ENCODE measurements around the gene LGALS12.
"Not testable (repeated sequence)": the region's sequence is repeated elsewhere in the genome, so short reads cannot be mapped to it uniquely, and the experiment has no call there.

Gene LGALS12

DNA sequence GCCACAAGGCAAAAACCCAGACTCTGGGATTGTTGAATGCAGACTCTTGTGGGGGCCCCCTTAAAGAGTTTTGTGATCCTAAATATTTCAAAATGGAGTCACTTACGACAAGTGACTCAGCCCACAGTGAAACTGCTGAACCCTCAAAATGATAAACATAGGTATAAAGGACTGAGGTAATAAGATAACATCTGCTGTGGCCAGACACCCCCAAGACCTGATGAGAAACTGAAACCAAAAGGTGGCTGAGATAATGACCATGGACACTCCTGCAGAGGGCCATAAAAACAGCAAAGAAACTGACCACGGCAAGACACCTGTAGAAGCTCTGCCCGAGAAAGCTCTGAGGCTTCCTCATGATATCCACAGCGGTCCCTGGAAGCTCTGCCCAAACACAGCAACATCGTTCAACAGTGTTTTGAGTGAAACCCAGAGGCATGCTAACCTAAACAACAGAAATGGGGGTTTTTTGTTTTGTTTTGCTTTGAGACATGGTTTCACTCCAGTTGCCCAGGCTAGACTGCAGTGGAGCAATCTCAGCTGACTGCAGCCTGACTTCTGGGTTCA is 29.1 kb downstream of the LGALS12 start:
- no peak for DNase-seq

DNA sequence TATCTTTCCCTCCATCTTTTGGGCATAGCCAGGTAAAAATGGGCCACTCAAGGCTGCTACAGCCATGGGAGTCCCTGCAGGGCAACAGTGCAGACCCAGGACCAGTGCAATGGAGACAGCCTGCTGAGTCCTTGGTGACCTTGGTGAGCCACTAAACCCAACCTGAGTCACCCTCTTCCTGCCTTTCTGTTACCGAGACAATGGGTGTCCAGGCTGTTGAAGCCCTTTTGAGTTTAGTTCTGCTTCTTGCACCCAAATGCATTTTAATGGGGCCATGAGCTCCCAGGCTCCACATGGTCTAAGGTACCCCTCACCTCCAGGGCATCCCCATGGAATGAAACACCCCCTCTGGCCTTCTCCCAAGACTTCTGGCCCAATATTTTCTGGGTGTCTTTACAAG is 29.9 kb downstream of the LGALS12 start:
- DNase-seq = no peak

DNA sequence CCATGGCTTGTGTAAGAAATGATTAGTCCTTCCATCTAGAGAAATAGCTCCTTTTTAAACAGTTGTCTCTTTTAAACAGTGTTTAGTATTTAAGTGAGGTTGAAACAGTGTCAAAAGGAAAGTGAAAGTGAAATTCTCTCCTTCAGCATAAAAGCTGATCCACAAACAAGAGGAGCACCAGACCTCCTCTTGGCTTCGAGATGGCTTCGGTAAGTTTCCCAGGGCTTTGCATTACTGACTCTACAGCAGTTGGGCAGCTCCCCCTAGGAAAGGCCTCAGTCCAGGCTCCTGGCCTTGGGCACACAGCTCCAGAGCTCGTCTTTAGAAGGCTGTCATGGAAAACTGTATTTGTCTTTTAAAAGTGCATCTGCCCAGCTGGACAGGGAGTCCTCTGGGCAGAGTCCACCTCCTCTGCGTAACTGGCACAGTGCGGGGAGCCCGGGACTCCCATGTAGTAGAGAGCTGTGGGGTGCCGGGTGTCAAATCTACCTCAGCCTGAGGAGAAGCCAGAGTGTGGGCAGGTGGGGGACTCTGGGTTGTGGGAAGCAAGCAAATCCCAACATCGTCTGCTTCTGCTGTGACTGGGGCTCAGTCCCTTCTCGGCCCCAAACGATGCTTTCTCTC is 30.9 kb downstream of the LGALS12 start, which contains the start of gene PLAAT4:
Gene PLAAT4 (plus strand): TSS at position 140 of the 624 bp plus-strand sequence. CDS start 61 bp downstream, at position 201.
- no peak for DNase-seq

DNA sequence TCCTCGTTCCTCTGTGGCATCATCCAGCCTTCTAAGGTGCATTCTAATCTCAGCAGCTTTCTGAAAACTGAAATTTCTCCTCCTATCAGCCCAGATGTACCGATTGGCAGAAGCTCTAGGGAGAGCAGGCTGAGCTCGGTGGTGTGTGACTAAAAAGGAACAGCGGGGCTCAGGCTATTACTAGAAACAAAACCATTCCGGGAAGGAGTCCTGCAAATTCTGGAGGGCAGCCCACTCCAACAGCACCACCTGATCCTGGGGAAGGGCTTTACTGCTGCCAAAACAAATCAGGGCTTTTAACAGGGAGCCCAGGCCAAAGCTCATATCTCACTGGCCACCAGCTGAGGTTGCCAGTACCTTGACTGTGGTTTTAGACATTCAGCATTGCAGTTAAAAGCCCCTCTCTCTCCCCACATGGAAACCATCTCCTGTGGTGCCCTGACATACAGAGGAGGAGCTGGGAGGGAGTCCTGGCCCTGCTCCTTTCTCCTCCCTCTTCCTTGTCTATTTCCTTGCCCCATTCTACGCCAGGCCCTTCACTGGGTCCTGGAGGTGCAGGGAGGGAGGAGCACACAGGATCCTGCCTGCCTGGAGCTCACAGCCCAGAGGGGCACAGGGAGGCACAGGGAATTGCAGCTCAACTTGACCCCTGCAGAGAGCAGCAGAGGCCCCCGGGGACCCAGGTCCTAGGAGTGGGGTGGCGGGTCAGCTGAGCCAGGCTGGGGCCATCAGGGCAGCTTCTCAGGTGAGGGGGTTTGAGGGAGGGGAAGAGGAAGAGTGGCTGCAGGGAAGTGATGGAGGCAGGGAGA is 31.6 kb downstream of the LGALS12 start:
- DNase-seq = no peak

DNA sequence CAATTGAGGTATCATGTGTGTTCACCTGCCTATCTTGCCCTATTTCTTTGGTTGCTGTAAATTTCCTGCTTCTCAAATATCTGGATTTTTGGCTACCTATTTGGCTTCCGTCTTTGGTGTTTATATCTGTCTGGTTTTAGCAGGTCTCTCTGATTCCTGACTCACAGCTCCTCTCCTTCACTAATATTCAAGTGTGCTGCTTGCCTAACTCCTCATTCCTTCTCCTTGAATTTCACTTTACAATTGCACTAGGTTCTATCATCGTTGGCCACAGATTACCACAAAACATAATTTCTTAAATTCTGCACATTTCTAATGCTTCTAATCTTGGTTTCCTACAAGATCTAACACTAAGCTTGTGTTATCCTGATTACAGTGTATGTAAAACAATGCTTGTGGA is 36.6 kb downstream of the LGALS12 start:
- DNase-seq = not testable (repeated sequence)

DNA sequence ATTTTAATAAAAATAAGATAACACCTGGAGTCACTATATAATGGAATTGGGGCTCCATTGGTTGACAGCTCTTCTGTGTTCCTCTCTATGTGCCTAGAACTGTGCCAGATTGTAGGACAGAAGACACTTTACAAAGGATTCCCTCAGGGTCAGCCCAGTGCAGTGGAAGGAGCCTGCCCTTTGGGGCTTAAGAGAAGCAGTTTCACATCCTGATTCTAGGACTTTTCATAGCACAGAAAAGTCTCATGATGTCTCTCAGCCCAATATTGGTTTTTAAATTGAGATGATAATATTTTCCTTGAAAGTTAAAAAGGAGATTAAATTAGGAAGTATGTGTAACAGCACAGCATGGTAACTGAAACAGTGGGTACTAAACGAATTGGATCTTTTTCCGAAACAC is 37.8 kb downstream of the LGALS12 start:
- no peak for DNase-seq

DNA sequence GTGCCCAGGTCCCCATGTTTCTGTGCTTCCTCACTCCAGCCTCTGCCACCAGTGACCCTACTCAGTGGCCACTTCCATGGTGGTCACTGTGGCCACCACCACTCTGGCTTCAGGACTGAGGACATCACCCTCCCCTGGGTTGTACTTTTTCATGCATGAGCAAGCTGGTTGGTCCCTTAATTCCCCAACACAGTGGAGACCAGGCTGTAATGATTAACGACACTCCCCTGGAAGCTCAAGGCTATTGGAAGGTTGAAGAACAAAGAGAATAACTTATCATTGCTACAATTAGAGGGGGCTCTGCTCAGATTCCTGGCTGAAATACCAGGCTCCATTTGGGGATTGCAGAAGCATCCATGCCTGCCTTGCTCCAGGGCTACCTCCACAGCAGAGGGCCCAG is 41.2 kb downstream of the LGALS12 start:
- DNase-seq = no peak

DNA sequence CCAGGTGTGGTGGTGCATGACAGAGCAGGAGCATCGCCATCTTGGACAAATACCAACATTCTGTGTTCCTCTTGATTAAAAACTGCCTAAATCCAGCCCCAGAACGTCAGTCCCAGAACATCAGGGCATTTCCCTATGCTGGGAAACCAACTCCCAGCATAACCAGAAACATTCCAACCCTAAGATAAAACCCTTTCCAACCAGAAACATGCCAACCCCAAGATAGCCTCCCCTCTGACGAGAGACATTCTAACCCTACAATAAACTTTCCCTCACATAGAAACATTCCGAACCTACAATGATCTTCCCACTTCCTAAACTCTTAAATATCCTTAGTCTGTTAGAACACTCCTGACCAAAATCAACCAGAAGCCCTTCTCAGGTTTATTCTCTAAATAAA is 42.3 kb downstream of the LGALS12 start:
- no peak for DNase-seq

DNA sequence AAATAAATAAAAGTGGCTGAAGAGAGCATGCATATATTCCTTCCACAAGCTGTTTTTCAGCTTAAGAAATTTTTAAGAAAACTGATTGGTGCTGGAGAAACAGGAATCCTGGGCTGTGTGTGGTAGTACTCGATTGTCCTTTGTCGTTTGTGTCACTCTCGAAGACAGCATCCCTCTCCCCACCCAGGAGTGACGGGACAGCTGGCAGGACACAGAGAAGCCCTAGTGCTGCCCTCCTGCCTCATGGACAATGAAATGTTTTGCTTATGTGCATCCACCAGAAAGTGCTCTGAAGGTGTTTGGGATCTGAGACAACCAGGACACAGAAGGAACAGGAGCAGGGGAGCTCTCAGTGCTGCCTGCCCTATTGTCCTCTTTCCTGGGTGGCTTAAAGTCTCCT is 43.5 kb downstream of the LGALS12 start:
- no peak for DNase-seq

DNA sequence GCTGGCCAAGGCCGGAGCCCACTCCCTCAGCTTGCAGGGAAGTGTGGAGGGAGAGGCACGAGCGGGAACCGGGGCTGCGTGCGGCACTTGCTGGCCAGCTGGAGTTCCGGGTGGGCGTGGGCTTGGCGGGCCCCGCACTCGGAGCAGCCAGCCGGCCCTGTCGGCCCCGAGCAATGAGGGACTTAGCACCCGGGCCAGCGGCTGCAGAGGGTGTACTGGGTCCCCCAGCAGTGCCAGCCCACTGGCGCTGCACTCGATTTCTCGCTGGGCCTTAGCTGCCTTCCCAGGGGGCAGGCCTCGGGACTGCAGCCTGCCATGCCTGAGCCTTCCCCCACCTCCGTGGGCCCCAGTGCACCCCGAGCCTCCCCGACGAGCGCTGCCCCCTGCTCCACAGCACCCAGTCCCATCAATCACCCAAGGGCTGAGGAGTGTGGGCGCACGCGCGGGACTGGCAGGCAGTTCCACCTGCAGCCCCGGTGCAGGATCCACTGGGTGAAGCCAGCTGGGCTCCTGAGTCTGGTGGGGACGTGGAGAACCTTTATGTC is 44.3 kb downstream of the LGALS12 start:
- DNase-seq = not testable (repeated sequence)

DNA sequence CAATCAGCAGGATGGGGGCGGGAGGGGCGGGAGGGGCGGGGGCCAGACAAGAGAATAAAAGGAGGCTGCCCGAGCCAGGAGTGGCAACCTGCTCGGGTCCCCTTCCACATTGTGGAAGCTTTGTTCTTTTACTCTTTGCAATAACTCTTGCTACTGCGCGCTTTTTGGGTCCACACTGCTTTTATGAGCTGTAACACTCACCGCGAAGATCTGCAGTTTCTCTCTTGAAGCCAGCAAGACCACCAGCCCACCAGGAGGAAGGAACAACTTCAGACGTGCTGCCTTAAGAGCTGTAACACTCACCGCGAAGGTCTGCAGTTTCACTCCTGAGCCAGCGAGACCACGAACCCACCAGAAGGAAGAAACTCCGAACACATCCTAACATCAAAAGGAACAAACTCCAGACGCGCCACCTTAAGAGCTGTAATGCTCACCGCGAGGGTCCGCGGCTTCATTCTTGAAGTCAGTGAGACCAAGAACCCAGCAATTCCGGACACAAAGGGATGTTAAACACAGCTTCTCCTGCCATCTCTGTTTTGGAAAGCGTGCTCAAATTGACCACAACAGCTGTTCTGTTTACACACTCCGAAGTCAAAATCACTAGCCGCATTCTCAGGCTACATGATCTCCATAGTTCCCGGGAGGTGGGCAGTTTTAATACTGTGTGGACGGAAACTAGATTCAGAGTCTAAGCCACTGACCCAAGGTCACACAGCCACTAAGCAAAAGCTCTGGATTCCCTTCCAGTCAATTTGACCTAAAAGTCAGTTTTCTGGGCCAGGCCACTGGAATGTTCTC is 45.4 kb downstream of the LGALS12 start:
- DNase-seq = no peak

DNA sequence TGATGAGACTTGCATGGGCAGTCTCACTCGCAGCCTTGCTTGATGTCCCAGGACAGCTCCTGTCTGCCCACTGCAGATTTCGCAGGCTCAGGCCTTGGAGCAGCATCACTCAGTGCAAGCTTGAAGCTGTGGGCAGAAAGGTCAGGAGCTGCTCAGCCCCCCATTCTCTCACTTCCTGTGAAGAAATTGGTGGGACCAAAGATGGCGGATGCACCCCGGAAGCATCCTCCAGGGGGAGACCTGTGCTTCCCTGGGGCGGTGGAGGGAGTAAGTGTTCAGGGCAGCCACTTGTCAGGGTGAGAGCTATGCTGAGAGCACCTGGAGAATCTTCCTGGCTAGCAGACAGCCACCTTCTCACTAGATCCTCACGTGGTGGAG is 46.0 kb downstream of the LGALS12 start:
- no peak for DNase-seq

DNA sequence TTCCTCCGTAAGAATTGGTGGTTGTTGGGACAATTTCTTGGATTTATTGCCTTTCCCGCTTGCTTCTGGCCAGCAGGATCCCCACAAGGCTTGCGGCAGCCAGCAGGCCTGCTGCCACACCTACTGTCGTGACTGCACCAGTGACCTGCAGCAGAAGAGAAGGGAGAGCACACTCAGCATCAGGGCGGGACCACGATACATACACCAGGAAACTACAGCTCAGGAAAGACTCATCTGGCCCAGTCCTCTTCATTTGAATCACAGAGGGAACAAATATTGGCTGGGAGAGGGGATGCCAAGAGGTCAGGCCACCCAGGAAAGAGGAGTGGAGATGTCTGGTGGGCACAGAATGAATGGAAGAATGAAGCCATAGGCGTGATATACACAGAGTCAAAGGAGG is 47.0 kb downstream of the LGALS12 start:
- DNase-seq = no peak

DNA sequence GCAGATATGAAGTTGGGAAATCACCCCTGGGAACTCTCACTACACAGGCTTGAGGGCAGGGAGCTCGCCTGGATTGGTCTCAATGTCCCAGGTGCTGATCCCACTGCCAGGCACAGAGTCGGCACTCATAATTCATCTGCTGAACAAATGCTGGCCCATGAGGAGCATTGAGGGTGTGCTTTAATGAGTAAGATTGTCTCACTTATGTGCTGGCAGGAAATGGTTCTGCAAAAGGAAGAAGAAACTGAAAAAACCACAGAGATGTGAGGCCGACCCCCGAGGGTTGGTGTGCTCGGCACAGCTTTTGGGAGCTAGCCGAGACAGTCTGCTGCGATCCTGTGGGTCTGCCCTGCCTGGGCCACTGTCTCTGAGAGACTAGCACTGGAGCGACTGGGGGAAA is 47.9 kb downstream of the LGALS12 start:
- DNase-seq = no peak

DNA sequence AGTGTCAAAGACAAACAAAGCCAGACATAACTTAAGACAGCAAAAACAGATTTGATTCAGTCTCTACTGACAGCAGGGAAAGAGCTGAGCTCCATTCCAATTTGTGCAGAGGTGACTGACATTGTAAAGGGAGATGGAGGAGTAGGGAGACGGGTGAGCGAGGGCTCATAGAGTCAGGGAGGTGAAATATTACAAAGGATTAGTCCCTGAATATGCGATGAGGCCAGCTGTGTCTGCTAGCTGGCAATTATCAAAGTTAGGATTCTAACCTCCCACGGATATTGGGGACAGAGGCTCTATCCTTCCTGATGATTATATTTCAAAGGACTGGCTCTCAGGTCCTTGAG is 49.0 kb downstream of the LGALS12 start:
- no peak for DNase-seq

DNA sequence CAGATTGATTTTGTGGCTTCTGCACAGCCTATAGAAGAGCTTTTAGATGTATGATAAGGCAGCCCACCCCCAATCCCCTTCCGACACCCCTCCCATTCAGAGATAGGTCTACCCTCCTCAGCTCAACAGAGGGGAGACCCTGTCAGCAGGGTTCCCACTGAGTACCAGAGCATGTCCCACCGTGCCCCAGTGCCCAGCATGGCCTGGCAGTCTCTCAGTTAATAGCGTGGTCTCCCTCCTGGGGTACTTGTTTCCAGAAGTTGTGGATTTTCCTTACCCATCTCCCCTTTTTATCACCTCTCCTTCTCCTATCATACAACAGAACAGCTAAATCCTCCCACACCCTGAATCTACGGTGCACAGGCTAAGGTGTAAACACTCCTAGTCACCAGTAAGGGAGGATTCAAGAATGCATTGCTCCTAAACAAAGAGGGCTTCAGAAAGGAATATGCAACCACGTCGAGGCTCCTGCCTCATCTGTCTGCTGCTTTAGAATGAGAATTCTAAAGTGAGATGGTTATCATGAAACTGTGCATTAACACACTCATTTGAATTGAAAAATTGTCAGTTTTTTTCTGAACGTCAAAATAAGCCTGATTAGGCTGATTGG is 50.6 kb downstream of the LGALS12 start:
- DNase-seq = no peak

DNA sequence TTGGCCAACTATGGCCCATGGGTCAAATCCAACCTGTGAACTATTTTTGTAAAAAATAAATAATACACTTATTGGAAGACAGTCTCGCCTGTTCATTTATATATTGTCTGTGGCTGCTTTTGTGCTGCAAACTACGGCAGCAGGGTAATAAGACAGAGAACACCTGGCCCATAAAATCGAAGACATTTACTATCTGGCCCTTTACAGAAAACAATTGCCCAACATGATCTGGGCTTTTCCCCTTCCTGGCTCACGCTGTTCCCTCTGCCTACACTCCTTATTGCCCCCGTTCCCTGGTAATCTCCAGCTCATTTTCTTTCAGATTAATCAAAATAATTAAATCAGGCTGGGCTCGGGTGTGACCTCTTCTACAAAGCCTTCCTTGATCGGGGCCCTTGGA is 51.7 kb downstream of the LGALS12 start:
- no peak for DNase-seq

DNA sequence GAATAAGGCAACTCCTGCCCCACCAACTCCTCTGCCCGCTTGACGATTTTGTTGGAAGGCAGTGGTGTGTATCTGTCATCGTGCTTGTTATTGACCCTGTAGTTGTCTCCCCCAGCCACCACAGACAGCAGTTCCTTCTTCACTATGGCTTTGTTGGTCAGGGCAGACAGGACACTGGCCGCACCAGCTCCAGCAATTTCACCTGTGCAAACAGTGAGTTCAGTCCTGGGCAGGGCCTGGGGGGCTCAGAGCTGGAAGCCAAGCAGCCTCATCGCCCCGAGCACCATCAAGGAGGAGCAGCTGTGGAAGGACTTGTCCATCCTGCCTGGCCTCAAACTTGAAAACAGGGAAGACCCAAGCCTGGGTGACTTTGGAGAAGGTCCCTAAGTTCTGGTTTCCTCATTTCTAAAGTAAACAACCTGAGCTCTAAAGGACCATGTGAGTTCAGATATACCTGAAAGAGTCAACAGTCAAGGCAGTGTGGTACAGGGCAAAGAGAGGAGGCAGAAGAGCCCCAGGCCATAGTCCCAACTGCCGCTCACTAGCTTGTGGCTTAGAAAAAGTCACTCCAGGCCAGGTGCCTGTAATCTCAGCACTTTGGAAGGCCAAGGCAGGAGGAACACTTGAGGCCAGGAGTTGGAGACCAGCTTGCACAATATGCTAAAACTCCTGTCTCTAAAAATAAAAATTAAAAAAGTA is 52.7 kb downstream of the LGALS12 start:
- no peak for DNase-seq

DNA sequence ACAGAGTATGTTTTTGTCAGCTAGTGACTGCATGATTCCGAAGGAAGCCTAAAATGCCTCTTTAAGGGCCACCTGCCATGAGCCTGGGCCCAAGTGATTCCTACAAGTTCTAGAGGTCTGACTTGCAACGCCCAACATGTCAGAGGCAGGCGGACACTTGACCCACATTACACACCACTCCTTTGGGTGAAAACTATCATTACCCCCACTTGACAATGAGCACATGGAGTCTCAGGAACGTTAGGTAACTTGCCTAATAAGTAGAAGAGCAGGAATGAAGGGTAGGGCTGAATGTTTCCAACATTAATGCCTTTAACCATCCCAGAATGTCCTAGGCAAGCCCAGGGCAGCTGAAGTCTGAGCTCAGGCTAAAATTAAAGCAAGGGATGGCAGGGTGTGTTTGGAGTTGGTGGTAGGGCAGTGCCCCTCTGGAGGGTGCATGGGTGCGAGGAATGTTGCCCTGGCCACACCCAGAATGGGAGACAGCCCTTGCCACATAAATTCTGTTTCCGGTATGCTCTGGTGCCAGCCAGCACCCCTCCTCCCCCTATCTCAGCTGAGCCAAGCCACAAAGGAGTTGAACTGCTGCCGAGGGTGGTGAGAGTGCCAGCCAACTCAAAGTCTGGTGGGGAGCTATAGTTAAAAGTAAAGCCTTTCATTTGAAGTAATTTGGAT is 54.8 kb downstream of the LGALS12 start:
- no peak for DNase-seq

DNA sequence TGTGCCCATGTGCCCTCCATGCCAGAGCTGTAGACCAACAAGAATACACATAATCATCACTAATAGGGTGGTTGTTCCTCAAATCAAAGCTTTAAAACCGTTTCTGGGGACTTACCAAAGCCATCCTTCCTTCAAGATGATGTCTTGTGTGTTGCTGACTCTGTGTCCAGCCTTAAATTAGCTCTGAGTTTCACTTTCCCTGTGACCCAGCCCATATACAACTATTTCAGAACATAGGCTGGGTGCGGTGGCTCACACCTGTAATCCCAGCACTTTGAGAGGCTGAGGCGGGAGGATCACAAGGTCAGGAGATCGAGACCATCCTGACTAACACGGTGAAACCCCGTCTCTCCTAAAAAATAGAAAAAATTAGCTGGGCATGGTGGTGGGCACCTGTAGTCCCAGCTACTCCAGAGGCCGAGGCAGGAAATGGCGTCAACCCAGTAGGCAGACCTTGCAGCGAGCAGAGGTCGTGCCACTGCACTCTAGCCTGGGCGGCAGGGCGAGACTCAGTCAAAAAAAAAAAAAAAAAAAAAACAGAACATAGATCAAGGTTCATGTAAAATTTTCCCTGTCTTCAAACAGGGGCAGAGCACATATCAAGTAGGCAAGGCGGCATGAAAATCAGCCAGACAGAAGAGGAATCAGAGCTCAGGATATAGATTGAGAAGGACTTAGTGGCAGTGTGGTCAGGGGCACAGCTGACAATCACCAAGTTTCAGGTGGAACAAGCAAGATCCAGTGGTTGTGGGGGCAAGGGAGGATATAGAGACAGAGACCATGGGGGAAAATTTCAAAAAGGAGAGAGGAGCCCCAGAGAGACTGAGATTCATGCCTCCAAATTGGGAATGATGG is 57.5 kb downstream of the LGALS12 start, which contains the start of gene PLAAT2:
Gene PLAAT2 (minus strand): TSS at position 179 of the 855 bp plus-strand sequence. CDS start 55 bp downstream, at position 124.
- DNase-seq = no peak
